Tibial nerve (tissue), 4 donors: ENCODE measurements around the gene TPPP.
"Not testable (repeated sequence)": the region's sequence is repeated elsewhere in the genome, so short reads cannot be mapped to it uniquely, and the experiment has no call there.

Source experiments
- CTCF ChIP-seq, 5 experiments: fragments of 200-600 bp in 3 of 5; fragments of 450-650 bp in 2 of 5; sonication (generic) in 3 of 5; IDR thresholded peaks; one replicate each; pipeline ENCODE4 v1.5.1; 2016 to 2019; ENCODE audit warnings: antibody characterized with exemption in 5 of 5, mild to moderate bottlenecking in 3 of 5, moderate library complexity in 2 of 5
- EP300 ChIP-seq, 2 donors: sonication (generic); formaldehyde crosslinking; IDR thresholded peaks; one replicate each; pipeline ENCODE4 v1.6.1; 2017; ENCODE audit warnings: antibody characterized with exemption in 2 of 2, mild to moderate bottlenecking in 1 of 2
- POLR2A ChIP-seq, 2 donors: fragments of 450-650 bp; IDR thresholded peaks; one replicate each; pipeline ENCODE4 v1.6.1; 2017; ENCODE audit warnings: antibody characterized with exemption in 2 of 2, mild to moderate bottlenecking in 2 of 2, moderate library complexity in 2 of 2

- not testable (repeated sequence) for TF ChIP-seq CTCF, EP300, POLR2A (IDR thresholded peaks at IDR 0.05)
Measured at GRCh38 chr5:691049-691448, 2.1 kb downstream of the TPPP start.
